SK-N-MC (cell line): ENCODE results near the gene TMEM117.

Source experiments
- EZH2 ChIP-seq: fragments of 200-600 bp; sonication (generic); IDR thresholded peaks from one replicate; pipeline ENCODE4 v1.6.1; 2017; ENCODE audit warnings: antibody characterized with exemption
- FOXP2 ChIP-seq: optimal IDR thresholded peaks from 2 replicates; pipeline ENCODE3; 2011; ENCODE audit warnings: mild to moderate bottlenecking, moderate library complexity; ENCODE audit not compliant: insufficient read depth; ENCODE audit errors: extremely low read length, control extremely low read depth
- POLR2AphosphoS5 ChIP-seq: IDR thresholded peaks from 2 replicates; pipeline ENCODE4 v1.6.1; 2012; ENCODE audit warnings: mild to moderate bottlenecking, low read depth, low read length, borderline replicate concordance

DNA sequence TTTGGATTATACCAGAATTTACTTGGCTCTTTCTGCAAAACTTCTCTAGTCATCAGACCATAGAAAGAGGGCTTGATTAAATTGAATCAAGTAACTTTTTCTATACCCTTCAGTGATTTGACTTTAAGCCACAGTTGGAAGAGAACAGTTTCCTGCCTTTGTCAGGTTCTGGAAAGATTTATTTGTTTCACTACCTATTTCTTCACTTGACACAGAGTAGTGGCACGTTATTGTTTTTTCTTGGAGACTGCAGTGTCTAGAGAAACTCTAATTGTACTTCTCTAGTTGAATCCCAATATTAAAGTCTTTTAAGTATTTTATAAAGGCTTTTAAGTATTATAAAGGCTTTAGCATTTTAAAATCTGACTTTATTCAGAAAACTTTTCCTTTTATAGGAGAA lies 138.1 kb downstream of the TMEM117 start:
- TF ChIP-seq EZH2 (no peak), POLR2AphosphoS5 (no peak), FOXP2 (no peak)
